Measurements from ENCODE around the gene DGKE. TPM values are rescaled to one million over a fixed set of nuclear protein-coding genes. Genes with fewer than 3 reads are reported as not detected.

The DGKE gene
- total and polyA plus RNA-seq, 2 of the 13 experiments (the other 11 are each of a cell fraction or from before 2014, with no cell fraction given): 3.2 to 5.3 TPM

DNA sequence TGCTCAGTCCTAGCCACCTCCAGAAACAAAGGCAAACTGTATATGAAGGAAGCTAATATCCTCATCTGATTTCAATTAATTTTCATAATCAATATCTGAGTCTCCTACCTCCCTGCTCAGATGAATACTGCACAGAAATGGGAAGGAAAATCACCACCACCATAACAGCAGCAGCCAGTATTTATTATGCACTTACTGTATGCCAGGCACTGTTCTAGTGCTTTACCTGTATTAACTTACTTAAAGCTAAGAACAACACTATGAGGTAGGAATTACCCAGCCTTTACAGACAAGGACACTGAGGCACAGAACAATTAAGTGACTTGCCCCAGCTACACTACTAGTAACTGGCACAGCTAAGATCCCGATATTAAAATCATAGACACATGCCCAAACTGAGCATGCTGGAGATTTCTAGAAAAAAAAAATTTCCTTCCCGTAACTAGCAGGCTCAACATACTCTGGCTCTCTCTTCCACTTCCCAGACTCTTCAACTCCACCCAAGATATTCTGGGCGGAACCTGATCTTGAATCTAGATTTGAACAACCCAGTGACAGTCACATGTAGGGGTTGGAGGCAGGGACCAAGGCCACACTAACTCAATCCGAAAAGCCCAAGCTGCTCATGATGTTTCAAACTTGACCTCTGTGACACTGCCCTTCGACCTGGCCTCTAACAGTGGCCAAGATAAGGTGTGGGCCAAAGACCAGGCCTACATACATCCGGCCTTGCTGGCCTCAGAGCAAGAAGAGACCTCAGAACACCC lies 76.0 kb downstream of the DGKE start (continued):
- TF ChIP-seq, protein P1, sequence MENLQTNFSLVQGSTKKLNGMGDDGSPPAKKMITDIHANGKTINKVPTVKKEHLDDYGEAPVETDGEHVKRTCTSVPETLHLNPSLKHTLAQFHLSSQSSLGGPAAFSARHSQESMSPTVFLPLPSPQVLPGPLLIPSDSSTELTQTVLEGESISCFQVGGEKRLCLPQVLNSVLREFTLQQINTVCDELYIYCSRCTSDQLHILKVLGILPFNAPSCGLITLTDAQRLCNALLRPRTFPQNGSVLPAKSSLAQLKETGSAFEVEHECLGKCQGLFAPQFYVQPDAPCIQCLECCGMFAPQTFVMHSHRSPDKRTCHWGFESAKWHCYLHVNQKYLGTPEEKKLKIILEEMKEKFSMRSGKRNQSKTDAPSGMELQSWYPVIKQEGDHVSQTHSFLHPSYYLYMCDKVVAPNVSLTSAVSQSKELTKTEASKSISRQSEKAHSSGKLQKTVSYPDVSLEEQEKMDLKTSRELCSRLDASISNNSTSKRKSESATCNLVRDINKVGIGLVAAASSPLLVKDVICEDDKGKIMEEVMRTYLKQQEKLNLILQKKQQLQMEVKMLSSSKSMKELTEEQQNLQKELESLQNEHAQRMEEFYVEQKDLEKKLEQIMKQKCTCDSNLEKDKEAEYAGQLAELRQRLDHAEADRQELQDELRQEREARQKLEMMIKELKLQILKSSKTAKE (CRISPR knock-in tag; IDR thresholded peaks at IDR 0.05; ENCODE audit: borderline replicate concordance): peak; percentile 81
- TF ChIP-seq MAFK (conservative IDR thresholded peaks at IDR 0.05 in 1 of 2, IDR thresholded peaks at IDR 0.05 in 1 of 2; ENCODE audit: low read length in 2 of 2) (no peak), NONO (IDR thresholded peaks at IDR 0.05) (no peak), NONO (CRISPR knock-in tag; conservative IDR thresholded peaks at IDR 0.05) (peak; percentile 57), ZNF382 (CRISPR knock-in tag; IDR thresholded peaks at IDR 0.05; ENCODE audit: borderline replicate concordance) (no peak), ETV5 (CRISPR knock-in tag; IDR thresholded peaks at IDR 0.05; ENCODE audit: borderline replicate concordance) (peak; percentile 90), KDM5B (CRISPR knock-in tag; IDR thresholded peaks at IDR 0.05; ENCODE audit: borderline replicate concordance) (peak; percentile 58; the same call in 1 of the 2 replicates), CEBPG (CRISPR knock-in tag; IDR thresholded peaks at IDR 0.05) (no peak), ZNF331 (CRISPR knock-in tag; IDR thresholded peaks at IDR 0.05) (no peak), GFI1 (CRISPR knock-in tag; IDR thresholded peaks at IDR 0.05; ENCODE audit: borderline replicate concordance) (no peak), REXO4 (CRISPR knock-in tag; IDR thresholded peaks at IDR 0.05; ENCODE audit: borderline replicate concordance) (no peak), EED (CRISPR knock-in tag; IDR thresholded peaks at IDR 0.05) (no peak), ZNF615 (CRISPR knock-in tag; IDR thresholded peaks at IDR 0.05; ENCODE audit: borderline replicate concordance) (no peak), ZNF383 (CRISPR knock-in tag; IDR thresholded peaks at IDR 0.05; ENCODE audit: borderline replicate concordance) (no peak), ASH2L (IDR thresholded peaks at IDR 0.05; ENCODE audit: insufficient read length, low read depth, low read length) (no peak), MED1 (CRISPR knock-in tag; IDR thresholded peaks at IDR 0.05) (peak; percentile 77)
- TF ChIP-seq, protein P2, sequence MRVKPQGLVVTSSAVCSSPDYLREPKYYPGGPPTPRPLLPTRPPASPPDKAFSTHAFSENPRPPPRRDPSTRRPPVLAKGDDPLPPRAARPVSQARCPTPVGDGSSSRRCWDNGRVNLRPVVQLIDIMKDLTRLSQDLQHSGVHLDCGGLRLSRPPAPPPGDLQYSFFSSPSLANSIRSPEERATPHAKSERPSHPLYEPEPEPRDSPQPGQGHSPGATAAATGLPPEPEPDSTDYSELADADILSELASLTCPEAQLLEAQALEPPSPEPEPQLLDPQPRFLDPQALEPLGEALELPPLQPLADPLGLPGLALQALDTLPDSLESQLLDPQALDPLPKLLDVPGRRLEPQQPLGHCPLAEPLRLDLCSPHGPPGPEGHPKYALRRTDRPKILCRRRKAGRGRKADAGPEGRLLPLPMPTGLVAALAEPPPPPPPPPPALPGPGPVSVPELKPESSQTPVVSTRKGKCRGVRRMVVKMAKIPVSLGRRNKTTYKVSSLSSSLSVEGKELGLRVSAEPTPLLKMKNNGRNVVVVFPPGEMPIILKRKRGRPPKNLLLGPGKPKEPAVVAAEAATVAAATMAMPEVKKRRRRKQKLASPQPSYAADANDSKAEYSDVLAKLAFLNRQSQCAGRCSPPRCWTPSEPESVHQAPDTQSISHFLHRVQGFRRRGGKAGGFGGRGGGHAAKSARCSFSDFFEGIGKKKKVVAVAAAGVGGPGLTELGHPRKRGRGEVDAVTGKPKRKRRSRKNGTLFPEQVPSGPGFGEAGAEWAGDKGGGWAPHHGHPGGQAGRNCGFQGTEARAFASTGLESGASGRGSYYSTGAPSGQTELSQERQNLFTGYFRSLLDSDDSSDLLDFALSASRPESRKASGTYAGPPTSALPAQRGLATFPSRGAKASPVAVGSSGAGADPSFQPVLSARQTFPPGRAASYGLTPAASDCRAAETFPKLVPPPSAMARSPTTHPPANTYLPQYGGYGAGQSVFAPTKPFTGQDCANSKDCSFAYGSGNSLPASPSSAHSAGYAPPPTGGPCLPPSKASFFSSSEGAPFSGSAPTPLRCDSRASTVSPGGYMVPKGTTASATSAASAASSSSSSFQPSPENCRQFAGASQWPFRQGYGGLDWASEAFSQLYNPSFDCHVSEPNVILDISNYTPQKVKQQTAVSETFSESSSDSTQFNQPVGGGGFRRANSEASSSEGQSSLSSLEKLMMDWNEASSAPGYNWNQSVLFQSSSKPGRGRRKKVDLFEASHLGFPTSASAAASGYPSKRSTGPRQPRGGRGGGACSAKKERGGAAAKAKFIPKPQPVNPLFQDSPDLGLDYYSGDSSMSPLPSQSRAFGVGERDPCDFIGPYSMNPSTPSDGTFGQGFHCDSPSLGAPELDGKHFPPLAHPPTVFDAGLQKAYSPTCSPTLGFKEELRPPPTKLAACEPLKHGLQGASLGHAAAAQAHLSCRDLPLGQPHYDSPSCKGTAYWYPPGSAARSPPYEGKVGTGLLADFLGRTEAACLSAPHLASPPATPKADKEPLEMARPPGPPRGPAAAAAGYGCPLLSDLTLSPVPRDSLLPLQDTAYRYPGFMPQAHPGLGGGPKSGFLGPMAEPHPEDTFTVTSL (CRISPR knock-in tag; IDR thresholded peaks at IDR 0.05; ENCODE audit: borderline replicate concordance): 0 out of 2 replicates have a peak, but pooled peaks have one; percentile 36
- TF ChIP-seq, protein P3, sequence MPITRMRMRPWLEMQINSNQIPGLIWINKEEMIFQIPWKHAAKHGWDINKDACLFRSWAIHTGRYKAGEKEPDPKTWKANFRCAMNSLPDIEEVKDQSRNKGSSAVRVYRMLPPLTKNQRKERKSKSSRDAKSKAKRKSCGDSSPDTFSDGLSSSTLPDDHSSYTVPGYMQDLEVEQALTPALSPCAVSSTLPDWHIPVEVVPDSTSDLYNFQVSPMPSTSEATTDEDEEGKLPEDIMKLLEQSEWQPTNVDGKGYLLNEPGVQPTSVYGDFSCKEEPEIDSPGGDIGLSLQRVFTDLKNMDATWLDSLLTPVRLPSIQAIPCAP (CRISPR knock-in tag; IDR thresholded peaks at IDR 0.05; ENCODE audit: low read depth): no peak
- TF ChIP-seq, protein P4, sequence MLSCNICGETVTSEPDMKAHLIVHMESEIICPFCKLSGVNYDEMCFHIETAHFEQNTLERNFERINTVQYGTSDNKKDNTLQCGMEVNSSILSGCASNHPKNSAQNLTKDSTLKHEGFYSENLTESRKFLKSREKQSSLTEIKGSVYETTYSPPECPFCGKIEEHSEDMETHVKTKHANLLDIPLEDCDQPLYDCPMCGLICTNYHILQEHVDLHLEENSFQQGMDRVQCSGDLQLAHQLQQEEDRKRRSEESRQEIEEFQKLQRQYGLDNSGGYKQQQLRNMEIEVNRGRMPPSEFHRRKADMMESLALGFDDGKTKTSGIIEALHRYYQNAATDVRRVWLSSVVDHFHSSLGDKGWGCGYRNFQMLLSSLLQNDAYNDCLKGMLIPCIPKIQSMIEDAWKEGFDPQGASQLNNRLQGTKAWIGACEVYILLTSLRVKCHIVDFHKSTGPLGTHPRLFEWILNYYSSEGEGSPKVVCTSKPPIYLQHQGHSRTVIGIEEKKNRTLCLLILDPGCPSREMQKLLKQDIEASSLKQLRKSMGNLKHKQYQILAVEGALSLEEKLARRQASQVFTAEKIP (CRISPR knock-in tag; IDR thresholded peaks at IDR 0.05; ENCODE audit: borderline replicate concordance): no peak

Measured in HepG2 (cell line).